A549 treated with CORT108297 at 1 μM for 4 hours (cell line): Measurements from ENCODE around the gene NACC1. TPM values are rescaled to one million over a fixed set of nuclear protein-coding genes. Genes with fewer than 3 reads are reported as not detected.

Experiments
- total RNA-seq: library from RNA; stranded (reverse); fragments of 200-300 nt; extraction: Qiagen RNA extraction; gene quantifications from 5 replicates; pipeline ENCODE4 v1.2.3, GENCODE V29; 2022

Gene NACC1
- 31.3 to 44.9 TPM (median 41.3 TPM) in 5 replicates for total RNA-seq

GRCh38 chr19:13117772-13118423, at the start of gene NACC1:
TSS of gene NACC1 (plus strand) at chr19:13118264. CDS start at chr19:13135208, 16,944 bp downstream.

GRCh38 chr19:13102666-13103580, 15.1 kb upstream of the NACC1 start, which contains the start of gene LYL1:
TSS of gene LYL1 (minus strand) at chr19:13102858. CDS start at chr19:13101171, 1,687 bp downstream.

GRCh38 chr19:13116282-13117175, 1.5 kb upstream of the NACC1 start, which contains the start of gene TRMT1:
TSS of gene TRMT1 (minus strand) at chr19:13116740. CDS start at chr19:13116399, 341 bp downstream.

GRCh38 chr19:13150187-13150930, 32.3 kb downstream of the NACC1 start, which contains the start of the genes IER2 and STX10:
TSS of gene IER2 (plus strand) at chr19:13150411. CDS start at chr19:13153187, 2,776 bp downstream.
TSS of gene STX10 (minus strand) at chr19:13150375. CDS start at chr19:13150173, 202 bp downstream.

Other genes starting within 250 kb of the NACC1 start
- 27.2 to 33.8 TPM (median 32.3 TPM) in 5 replicates for gene DNASE2, start 236.8 kb upstream of the NACC1 start, total RNA-seq
- 0.05 to 0.09 TPM (median 0.06 TPM) in 3 of 5 replicates, not detected in the others for gene KLF1, start 231.1 kb upstream of the NACC1 start, total RNA-seq
- gene GCDH, start 227.1 kb upstream of the NACC1 start, total RNA-seq: 8.8 to 10.0 TPM (median 9.4 TPM) in 5 replicates
- 0.28 to 0.70 TPM (median 0.38 TPM) in 5 replicates for gene SYCE2, start 199.0 kb upstream of the NACC1 start, total RNA-seq
- 75.2 to 82.8 TPM (median 78.2 TPM) in 5 replicates for gene FARSA, start 184.6 kb upstream of the NACC1 start, total RNA-seq
- 507 to 554 TPM (median 516 TPM) in 5 replicates for gene CALR, start 179.7 kb upstream of the NACC1 start, total RNA-seq
- gene RAD23A, start 172.4 kb upstream of the NACC1 start, total RNA-seq: 70.7 to 86.3 TPM (median 80.4 TPM) in 5 replicates
- gene GADD45GIP1, start 161.0 kb upstream of the NACC1 start, total RNA-seq: 30.1 to 58.7 TPM (median 54.9 TPM) in 5 replicates
- gene DAND5, start 148.7 kb upstream of the NACC1 start, total RNA-seq: 0.03 to 0.08 TPM (median 0.06 TPM) in 5 replicates
- gene NFIX, start 122.8 kb upstream of the NACC1 start, total RNA-seq: 3.3 to 5.1 TPM (median 4.6 TPM) in 5 replicates
- 0.61 to 1.0 TPM (median 0.85 TPM) in 5 replicates for gene LYL1, start 15.4 kb upstream of the NACC1 start, total RNA-seq
- gene TRMT1, start 1.5 kb upstream of the NACC1 start, total RNA-seq: 38.1 to 45.9 TPM (median 40.7 TPM) in 5 replicates
- 44.6 to 61.5 TPM (median 57.6 TPM) in 5 replicates for gene STX10, start 32.1 kb downstream of the NACC1 start, total RNA-seq
- gene IER2, start 32.1 kb downstream of the NACC1 start, total RNA-seq: 52.6 to 79.7 TPM (median 65.9 TPM) in 5 replicates